ENCODE measurements around the gene CD248.
"Not testable (repeated sequence)": the region's sequence is repeated elsewhere in the genome, so short reads cannot be mapped to it uniquely, and the experiment has no call there.

The CD248 gene

GRCh38 chr11:66313321-66314185 lies 3.3 kb downstream of the CD248 start:
- no peak for DNase-seq (ENCODE audit: low read depth, low spot score)

GRCh38 chr11:66312549-66313320 lies 4.1 kb downstream of the CD248 start:
- DNase-seq (ENCODE audit: low read depth, low spot score), result peak; percentile 99

- peak; percentile 97 for DNase-seq (ENCODE audit: low read depth, low spot score)
Measured at GRCh38 chr11:66311965-66312548, 4.8 kb downstream of the CD248 start.

DNA sequence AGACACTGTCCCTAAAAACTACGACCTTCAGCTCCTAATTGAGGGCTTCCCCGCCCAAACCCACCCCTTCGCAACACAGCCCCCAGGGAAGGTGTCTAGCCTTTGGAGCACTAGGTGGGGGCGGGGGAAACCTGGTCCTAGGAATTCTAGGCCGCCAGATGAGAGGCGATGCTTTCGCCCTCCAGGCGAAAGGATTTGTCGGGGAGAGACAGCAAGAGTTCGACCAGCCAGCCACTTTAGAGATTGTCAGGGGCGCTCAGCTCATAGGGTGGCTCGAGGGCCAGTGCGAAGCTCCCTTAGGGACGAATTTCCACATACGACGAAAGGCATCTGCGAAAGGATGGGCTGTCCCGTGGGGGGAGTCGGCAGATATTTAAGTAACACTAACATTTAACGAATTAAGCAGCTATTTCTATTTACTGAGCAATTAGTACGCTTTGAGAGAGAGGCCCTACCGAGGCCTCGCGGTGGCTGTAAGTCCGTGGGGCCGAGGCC lies 5.3 kb downstream of the CD248 start:
- peak; percentile 93 for DNase-seq (ENCODE audit: low read depth, low spot score)

GRCh38 chr11:66310803-66311440 lies 5.9 kb downstream of the CD248 start:
- DNase-seq (ENCODE audit: low read depth, low spot score), result not testable (repeated sequence)

DNA sequence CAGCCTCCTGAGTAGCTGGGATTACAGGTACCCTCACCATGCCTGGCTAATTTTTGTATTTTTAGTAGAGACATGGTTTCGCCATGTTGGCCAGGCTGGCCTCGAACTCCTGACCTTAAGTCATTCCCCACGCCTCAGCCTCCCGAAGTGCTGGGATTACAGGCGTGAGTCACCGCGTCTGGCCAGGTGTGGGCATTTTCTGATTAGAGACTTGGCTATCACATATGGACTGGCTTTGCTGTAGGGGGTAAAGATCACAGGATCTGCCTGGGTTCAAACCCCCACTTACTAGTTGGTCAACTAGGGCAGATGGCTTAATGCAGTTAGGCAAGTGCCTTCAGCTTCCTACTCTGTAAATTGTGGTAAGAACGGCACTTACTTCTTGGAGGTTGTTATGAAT lies 6.5 kb downstream of the CD248 start:
- no peak for DNase-seq (ENCODE audit: low read depth, low spot score)

DNA sequence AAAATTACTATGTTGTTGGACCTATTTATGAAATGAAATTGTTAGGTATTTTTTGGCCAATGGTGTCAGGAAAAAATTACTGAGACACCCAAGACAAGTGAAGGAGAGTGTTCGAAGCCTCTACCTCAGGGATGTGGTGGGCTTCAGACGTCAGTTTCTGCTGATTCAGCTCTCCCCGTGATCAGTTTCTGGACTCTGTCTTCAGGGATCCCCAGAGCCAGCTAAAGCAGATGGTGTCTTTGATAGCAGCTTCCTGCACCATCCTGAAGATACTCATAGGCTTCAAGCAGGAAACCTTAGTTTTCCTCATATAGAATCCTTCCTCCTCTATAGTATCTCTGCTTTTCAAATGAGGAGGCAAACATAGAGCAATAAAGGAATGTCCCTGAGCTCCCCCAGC lies 7.4 kb downstream of the CD248 start:
- no peak for DNase-seq (ENCODE audit: low read depth, low spot score)

- no peak for DNase-seq (ENCODE audit: low read depth, low spot score)
Measured at GRCh38 chr11:66302656-66303055, 14.2 kb downstream of the CD248 start.

DNA sequence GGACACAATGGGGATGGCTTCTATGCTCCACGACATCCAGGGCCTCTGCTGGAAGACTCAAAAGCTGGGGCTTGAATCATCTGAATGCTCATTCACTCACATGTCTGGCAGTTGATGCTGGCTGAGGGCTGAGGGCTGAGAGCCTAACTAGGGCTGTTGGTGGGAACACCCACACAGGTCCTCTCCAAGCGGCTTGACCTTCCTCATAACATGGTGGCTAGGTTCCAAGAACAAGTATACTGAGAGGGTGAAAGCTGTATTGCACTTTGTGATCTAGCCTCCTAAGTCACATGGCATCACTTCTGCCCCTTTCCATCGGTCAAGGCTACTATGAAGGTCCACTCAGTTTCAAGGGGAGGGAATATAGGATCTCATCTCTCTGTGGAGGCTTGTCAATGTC lies 17.7 kb downstream of the CD248 start:
- DNase-seq (ENCODE audit: low read depth, low spot score), result no peak

GRCh38 chr11:66297610-66298009 lies 19.2 kb downstream of the CD248 start:
- DNase-seq (ENCODE audit: low read depth, low spot score), result no peak

DNA sequence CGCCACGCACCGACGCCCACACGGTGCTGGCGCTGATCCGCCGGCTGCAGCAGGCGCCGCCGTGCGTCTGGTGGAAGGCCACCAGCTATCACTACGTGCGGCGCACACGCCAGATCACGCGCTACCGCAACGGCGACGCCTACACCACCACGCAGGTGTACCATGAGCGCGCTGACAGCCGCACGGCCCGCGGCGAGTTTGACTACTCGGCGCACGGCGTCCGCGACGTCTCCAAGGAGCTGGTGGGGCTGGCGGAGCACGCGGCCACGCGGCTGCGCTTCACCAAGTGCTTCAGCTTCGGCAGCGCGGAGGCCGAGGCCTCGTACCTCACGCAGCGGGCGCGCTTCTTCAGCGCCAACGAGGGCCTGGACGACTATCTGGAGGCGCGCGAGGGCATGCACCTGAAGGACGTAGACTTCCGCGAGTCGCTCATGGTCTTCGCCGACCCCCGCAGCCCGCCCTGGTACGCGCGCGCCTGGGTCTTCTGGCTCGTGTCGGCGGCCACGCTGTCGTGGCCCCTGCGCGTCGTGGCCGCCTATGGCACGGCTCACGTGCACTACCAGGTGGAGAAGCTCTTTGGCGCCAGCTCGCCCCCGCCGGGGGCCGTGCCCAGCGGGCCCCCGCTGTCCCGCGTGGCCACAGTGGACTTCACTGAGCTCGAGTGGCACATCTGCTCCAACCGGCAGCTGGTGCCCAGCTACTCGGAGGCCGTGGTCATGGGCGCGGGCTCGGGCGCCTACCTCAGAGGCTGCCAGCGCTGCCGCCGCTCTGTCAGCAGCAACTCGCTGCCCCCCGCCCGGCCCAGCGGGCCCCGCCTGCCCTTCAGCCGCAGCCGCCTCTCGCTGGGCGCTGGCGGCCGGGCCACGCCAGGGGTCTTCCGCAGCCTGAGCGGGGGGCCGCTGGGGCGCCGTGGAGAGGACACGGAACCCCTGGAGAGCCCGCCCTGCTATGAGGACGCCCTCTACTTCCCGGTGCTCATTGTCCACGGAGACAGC lies 21.9 kb downstream of the CD248 start:
- no peak for DNase-seq (ENCODE audit: low read depth, low spot score)

- DNase-seq (ENCODE audit: low read depth, low spot score), result no peak
Measured at GRCh38 chr11:66293777-66294625, 22.8 kb downstream of the CD248 start.

DNA sequence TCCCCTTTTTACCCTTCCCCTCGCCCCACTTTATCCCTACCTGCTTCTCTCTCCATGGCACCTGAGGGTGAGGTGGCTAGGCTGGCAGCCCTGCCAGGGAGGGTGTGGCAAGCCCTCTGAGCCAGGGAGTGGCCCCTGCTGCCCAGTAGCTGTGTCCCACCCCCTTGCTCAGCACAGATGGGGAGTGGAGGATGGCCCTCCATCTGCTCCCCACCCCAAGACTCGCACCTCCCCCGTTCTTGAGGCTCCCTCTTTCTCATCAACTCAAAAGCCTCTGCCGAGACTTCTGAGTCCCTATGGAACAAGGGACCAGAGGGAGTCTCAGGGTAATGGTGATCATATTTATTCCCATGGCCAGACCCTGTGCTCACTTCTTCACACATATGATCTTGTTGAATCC lies 23.5 kb downstream of the CD248 start:
- no peak for DNase-seq (ENCODE audit: low read depth, low spot score)

DNA sequence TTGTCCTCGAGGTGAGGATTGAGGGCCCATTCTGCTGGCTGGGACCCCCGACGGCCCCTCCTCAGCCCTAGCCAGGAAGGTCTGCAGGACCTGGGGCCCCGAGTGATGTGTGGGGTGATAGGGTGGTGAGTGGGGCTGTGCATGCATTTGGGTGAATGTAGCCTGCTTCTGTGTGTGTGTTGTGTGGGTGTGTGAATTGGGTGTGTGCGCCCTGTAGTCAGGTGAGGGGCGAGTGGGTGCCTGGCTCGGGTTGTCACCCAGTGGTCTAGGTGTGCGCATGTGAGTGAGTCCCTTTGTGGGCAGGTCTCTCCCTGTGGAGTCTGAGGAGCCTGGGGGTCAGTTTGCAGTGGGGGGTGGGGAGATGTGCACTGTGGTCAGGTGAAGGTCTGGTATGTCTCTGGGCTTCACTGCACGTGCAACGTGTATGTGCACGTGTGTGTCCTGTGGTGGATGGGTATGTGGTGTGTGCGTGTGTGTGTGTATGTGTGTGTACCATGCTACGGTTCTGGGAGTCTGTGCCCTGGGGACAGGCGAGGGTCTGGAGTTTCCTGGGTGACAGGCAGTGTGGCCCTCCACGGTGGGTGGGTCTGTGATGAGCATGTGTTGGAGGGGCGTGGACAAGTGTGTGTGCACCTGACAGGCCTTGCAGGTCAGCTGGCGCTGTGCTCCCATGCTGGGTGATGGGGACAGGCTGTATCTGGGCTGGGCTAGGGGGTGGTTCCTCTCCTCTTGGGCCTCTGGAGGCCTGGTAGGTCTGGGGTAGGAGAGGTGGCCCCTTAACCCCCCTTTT lies 24.1 kb downstream of the CD248 start:
- no peak for DNase-seq (ENCODE audit: low read depth, low spot score)

GRCh38 chr11:66291706-66292542 lies 24.9 kb downstream of the CD248 start, which contains the start of gene TMEM151A:
TSS of gene TMEM151A (plus strand) at chr11:66291894. CDS start at chr11:66292014, 120 bp downstream.
- DNase-seq (ENCODE audit: low read depth, low spot score), result no peak

- DNase-seq (ENCODE audit: low read depth, low spot score), result no peak
Measured at GRCh38 chr11:66291303-66291705, 25.5 kb downstream of the CD248 start.

- no peak for DNase-seq (ENCODE audit: low read depth, low spot score)
Measured at GRCh38 chr11:66290330-66290621, 26.6 kb downstream of the CD248 start.

Data from ELF-1 (cell line).